Neural cell (in vitro differentiated cells): ENCODE results near the gene NDST1. TPM values are rescaled to one million over a fixed set of nuclear protein-coding genes. Genes with fewer than 3 reads are reported as not detected.

Experiments used
- H2AFZ ChIP-seq: fragments of 200-600, 300-800 bp; sonication (generic), shearing (Covaris generic); 2 replicates; pipeline ENCODE4 v1.6.0; 2014; ENCODE audit warnings: low read depth, mild to moderate bottlenecking, antibody characterized with exemption, low read length, moderate library complexity
- H3F3A ChIP-seq: fragments of 200-600 bp; shearing (Covaris generic); 2 replicates; pipeline ENCODE4 v1.6.1; 2016; ENCODE audit warnings: mild to moderate bottlenecking, moderate library complexity, mixed read lengths, antibody characterized with exemption, low read length; ENCODE audit not compliant: insufficient read depth, poor library complexity, severe bottlenecking
- H3K27ac ChIP-seq: fragments of 200-600, 300-800 bp; sonication (generic), shearing (Covaris generic); 2 replicates; pipeline ENCODE4 v1.5.1; 2014; ENCODE audit warnings: mild to moderate bottlenecking, low read length, moderate library complexity
- H3K27me3 ChIP-seq: fragments of 300-800, 200-600 bp; sonication (generic), shearing (Covaris generic); 2 replicates; pipeline ENCODE4 v1.6.0; 2014; ENCODE audit warnings: mild to moderate bottlenecking, low read depth, low read length, moderate library complexity; ENCODE audit not compliant: insufficient read depth
- H3K36me3 ChIP-seq: fragments of 300-800, 200-600 bp; sonication (generic), shearing (Covaris generic); 2 replicates; pipeline ENCODE4 v1.5.1; 2014; ENCODE audit warnings: mild to moderate bottlenecking, antibody characterized with exemption, low read length, moderate library complexity; ENCODE audit not compliant: insufficient read depth
- H3K4me2 ChIP-seq: fragments of 300-800, 200-600 bp; sonication (generic), shearing (Covaris generic); 2 replicates; pipeline ENCODE4 v1.6.0; 2014; ENCODE audit warnings: mild to moderate bottlenecking, low read length
- H3K4me3 ChIP-seq: fragments of 300-800, 200-600 bp; sonication (generic), shearing (Covaris generic); 2 replicates; pipeline ENCODE4 v1.5.1; 2014; ENCODE audit warnings: mild to moderate bottlenecking, low read length, moderate library complexity
- H3K79me2 ChIP-seq: fragments of 200-600 bp; shearing (Covaris generic); replicated peaks from 2 replicates; pipeline ENCODE4 v1.6.0; 2014; ENCODE audit warnings: mild to moderate bottlenecking, low read length, moderate library complexity; ENCODE audit not compliant: insufficient read depth
- H3K9ac ChIP-seq: fragments of 300-800, 200-600 bp; sonication (generic), shearing (Covaris generic); 2 replicates; pipeline ENCODE4 v1.6.1; 2016; ENCODE audit warnings: mild to moderate bottlenecking, low read length, mixed read lengths
- H3K9me2 ChIP-seq: fragments of 200-600 bp; shearing (Covaris generic); 2 replicates; pipeline ENCODE4 v1.6.1; 2016; ENCODE audit warnings: mild to moderate bottlenecking, low read length, mixed read lengths; ENCODE audit not compliant: insufficient read depth
- H3K9me3 ChIP-seq: fragments of 200-600, 300-800 bp; sonication (generic), shearing (Covaris generic); 2 replicates; pipeline ENCODE4 v1.6.1; 2016; ENCODE audit warnings: mild to moderate bottlenecking, mixed run types, low read length, moderate library complexity, mixed read lengths
- H4K20me1 ChIP-seq: fragments of 200-600 bp; shearing (Covaris generic); 2 replicates; pipeline ENCODE4 v1.6.1; 2016; ENCODE audit warnings: mild to moderate bottlenecking, mixed run types; ENCODE audit not compliant: insufficient read depth
- CTCF ChIP-seq: fragments of 450-650 bp; IDR thresholded peaks from 2 replicates; pipeline ENCODE4 v1.5.1; 2014; ENCODE audit warnings: antibody characterized with exemption, mild to moderate bottlenecking, moderate library complexity; ENCODE audit not compliant: poor library complexity, severe bottlenecking
- EP300 ChIP-seq: fragments of 450-650 bp; conservative IDR thresholded peaks from 2 replicates; pipeline ENCODE4 v1.6.1; 2014; ENCODE audit warnings: antibody characterized with exemption, mild to moderate bottlenecking, moderate library complexity; ENCODE audit not compliant: poor library complexity, severe bottlenecking
- EZH2 ChIP-seq: fragments of 200-600, 300-800 bp; shearing (Covaris generic), sonication (generic); IDR thresholded peaks from 2 replicates; pipeline ENCODE4 v1.6.1; 2014; ENCODE audit warnings: antibody characterized with exemption, low read length, borderline replicate concordance, mild to moderate bottlenecking; ENCODE audit not compliant: insufficient read depth, poor library complexity, severe bottlenecking
- MXI1 ChIP-seq: fragments of 450-650 bp; conservative IDR thresholded peaks from 2 replicates; pipeline ENCODE4 v1.6.1; 2014; ENCODE audit warnings: antibody characterized with exemption, mild to moderate bottlenecking; ENCODE audit not compliant: poor library complexity, severe bottlenecking
- POLR2AphosphoS5 ChIP-seq: IDR thresholded peaks from 2 replicates; pipeline ENCODE4 v1.6.1; 2012
- RAD21 ChIP-seq: fragments of 450-650 bp; conservative IDR thresholded peaks from 2 replicates; pipeline ENCODE4 v1.6.1; 2014; ENCODE audit warnings: antibody characterized with exemption, mild to moderate bottlenecking, moderate library complexity
- REST ChIP-seq: IDR thresholded peaks from 2 replicates; pipeline ENCODE4 v1.6.1; 2012; ENCODE audit warnings: borderline replicate concordance
- SMC3 ChIP-seq: fragments of 450-650 bp; conservative IDR thresholded peaks from 2 replicates; pipeline ENCODE4 v1.6.1; 2014; ENCODE audit warnings: antibody characterized with exemption, mild to moderate bottlenecking, moderate library complexity; ENCODE audit not compliant: poor library complexity
- TAF1 ChIP-seq: IDR thresholded peaks from 2 replicates; pipeline ENCODE4 v1.6.1; 2012; ENCODE audit warnings: low read depth
- polyA plus RNA-seq: library from polyadenylated mRNA; depleted of rRNA; stranded (reverse); fragments of >200 nt; gene quantifications from 2 replicates; pipeline ENCODE4 v1.2.3, GENCODE V29; 2014

Gene NDST1
- polyA plus RNA-seq, 1 donor from 2014 or later: 15.6 TPM

GRCh38 chr5:150540042-150540441 is 32.1 kb downstream of the NDST1 start:
- H4K20me1 ChIP-seq: no peaks in the 10 kb centered on the region
- H3K27ac ChIP-seq: no peak overlapping the region
- H3K4me3 ChIP-seq: no peak overlapping the region
- H3K27me3 ChIP-seq: no peaks in the 10 kb centered on the region
- no peak overlapping the region for H3K9ac ChIP-seq
- no peaks in the 10 kb centered on the region for H3K36me3 ChIP-seq
- no peaks in the 10 kb centered on the region for H3F3A ChIP-seq
- H3K9me2 ChIP-seq: no peaks in the 10 kb centered on the region
- no peaks in the 10 kb centered on the region for H3K9me3 ChIP-seq
- no peaks in the 10 kb centered on the region for H3K79me2 ChIP-seq
- no peak overlapping the region for H3K4me2 ChIP-seq
- TF ChIP-seq RAD21 (no peak), SMC3 (no peak), EZH2 (no peak), REST (no peak), TAF1 (no peak), EP300 (no peak), POLR2AphosphoS5 (no peak), MXI1 (no peak), CTCF (no peak)
- no peak overlapping the region for H2AFZ ChIP-seq

- Histone ChIP-seq H3K9me2 (no peaks in the 10 kb centered on the region), H3K36me3 (no peaks in the 10 kb centered on the region), H3K79me2 (no peaks in the 10 kb centered on the region), H3K27ac (no peak overlapping the region), H4K20me1 (no peaks in the 10 kb centered on the region), H2AFZ (no peak overlapping the region), H3K27me3 (no peaks in the 10 kb centered on the region), H3K9me3 (no peaks in the 10 kb centered on the region), H3F3A (no peaks in the 10 kb centered on the region), H3K4me3 (no peak overlapping the region), H3K4me2 (no peak overlapping the region), H3K9ac (no peak overlapping the region)
- no peak for TF ChIP-seq RAD21
- TF ChIP-seq MXI1: no peak
- TF ChIP-seq EZH2: no peak
- no peak for TF ChIP-seq EP300
- TF ChIP-seq REST: no peak
- TF ChIP-seq POLR2AphosphoS5: no peak
Measured at GRCh38 chr5:150540615-150541396, 32.9 kb downstream of the NDST1 start.
